ENCODE measurements around the gene GSAP. TPM values are rescaled to one million over a fixed set of nuclear protein-coding genes. Genes with fewer than 3 reads are reported as not detected.
A peak's percentile ranks its signal among the peaks of the same experiment; 100 is the strongest.

GSAP gene
- total RNA-seq, 3 donors from 2014 or later, result 8.0 to 16.7 (median 14.2) TPM

GRCh38 chr7:77438131-77438530, 22.0 kb upstream of the GSAP start:
- ATAC-seq, result no peak

GRCh38 chr7:77434570-77435275, 18.6 kb upstream of the GSAP start:
- no peak overlapping the region for H3K4me3 ChIP-seq
- no peaks in the 10 kb centered on the region for H3K9me3 ChIP-seq
- H3K36me3 ChIP-seq (ENCODE audit: low read depth), result no peaks in the 10 kb centered on the region
- ATAC-seq (no peak), DNase-seq (no peak)
- no peak for TF ChIP-seq CTCF (IDR thresholded peaks at IDR 0.05)
- H3K4me1 ChIP-seq (ENCODE audit: low read depth), result no peaks in the 10 kb centered on the region
- intact Hi-C loops (cut with DNase I, micrococcal nuclease), result no loop called here

More at GRCh38 chr7:77438131-77438530, 22.0 kb upstream of the GSAP start:
- DNase-seq, result no peak
- no peaks in the 10 kb centered on the region for H3K36me3 ChIP-seq (ENCODE audit: low read depth)
- TF ChIP-seq CTCF (IDR thresholded peaks at IDR 0.05), result no peak
- no peaks in the 10 kb centered on the region for H3K9me3 ChIP-seq
- no peak overlapping the region for H3K4me3 ChIP-seq
- intact Hi-C loops (cut with DNase I, micrococcal nuclease), result no loop called here
- H3K4me1 ChIP-seq (ENCODE audit: low read depth), result no peaks in the 10 kb centered on the region

GRCh38 chr7:77433901-77434300, 17.8 kb upstream of the GSAP start:
- H3K36me3 ChIP-seq (ENCODE audit: low read depth), result no peaks in the 10 kb centered on the region
- no peaks in the 10 kb centered on the region for H3K4me1 ChIP-seq (ENCODE audit: low read depth)
- TF ChIP-seq CTCF (IDR thresholded peaks at IDR 0.05), result no peak
- intact Hi-C loops (cut with DNase I, micrococcal nuclease), result no loop called here
- H3K9me3 ChIP-seq, result no peaks in the 10 kb centered on the region
- no peak overlapping the region for H3K4me3 ChIP-seq
- no peak for DNase-seq
- ATAC-seq, result no peak

DNA sequence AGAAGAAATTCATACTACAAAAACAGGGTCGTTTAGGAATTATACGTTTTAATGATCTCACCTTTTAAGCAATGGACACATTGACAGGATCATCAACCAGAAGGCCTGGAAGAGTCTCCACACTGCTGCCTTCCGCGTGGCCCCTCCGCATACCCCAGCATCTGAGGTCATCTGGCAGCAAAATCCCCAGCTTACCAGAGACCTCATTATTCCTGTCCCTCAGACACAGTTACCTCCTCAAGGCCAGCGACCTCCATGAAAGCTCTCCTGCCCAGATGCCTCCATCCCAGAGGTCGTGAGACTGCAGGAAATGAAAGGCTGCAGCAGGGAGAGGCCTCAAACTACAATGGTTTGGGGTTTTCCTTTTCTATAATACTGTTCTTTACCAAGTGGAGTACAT, 14.8 kb upstream of the GSAP start:
- intact Hi-C loops (cut with DNase I, micrococcal nuclease), result no loop called here
- ATAC-seq, result no peak
- TF ChIP-seq CTCF (IDR thresholded peaks at IDR 0.05), result no peak
- no peak overlapping the region for H3K4me3 ChIP-seq
- H3K36me3 ChIP-seq (ENCODE audit: low read depth), result no peaks in the 10 kb centered on the region
- DNase-seq, result no peak
- no peaks in the 10 kb centered on the region for H3K4me1 ChIP-seq (ENCODE audit: low read depth)
- no peaks in the 10 kb centered on the region for H3K9me3 ChIP-seq

DNA sequence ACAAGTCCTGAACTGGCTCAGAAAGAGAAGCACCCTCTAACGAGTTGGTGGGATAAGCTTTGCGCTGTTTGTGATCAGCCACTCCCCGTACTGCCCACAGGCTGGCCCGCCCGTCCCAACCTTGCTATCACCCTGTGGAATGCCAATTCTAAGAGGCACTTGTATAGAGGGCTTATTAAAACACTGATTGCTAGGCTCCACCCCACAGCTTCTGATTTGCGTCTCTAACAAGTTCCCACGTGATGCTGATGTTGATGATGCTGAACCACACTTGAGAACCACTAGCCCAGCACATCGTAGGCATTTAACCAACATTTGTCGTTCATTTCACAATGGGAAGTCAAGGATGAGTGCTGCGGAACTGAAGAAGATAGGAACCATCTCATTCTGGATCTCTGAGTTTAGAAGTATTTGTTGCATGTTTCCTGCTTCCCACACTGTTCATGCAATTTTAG, 12.7 kb upstream of the GSAP start:
- ATAC-seq, result peak; percentile 51
- Histone ChIP-seq H3K4me3 (no peak overlapping the region), H3K9me3 (no peaks in the 10 kb centered on the region), H3K36me3 (ENCODE audit: low read depth) (no peaks in the 10 kb centered on the region), H3K4me1 (ENCODE audit: low read depth) (no peaks in the 10 kb centered on the region)
- DNase-seq, result peak in 1 of 3 donors; percentile 14
- intact Hi-C loops (cut with DNase I, micrococcal nuclease), result no loop called here
- no peak for TF ChIP-seq CTCF (IDR thresholded peaks at IDR 0.05)
